GM21717 (cell line): ENCODE measurements around the gene MPPE1.
"Not testable (repeated sequence)": the region's sequence is repeated elsewhere in the genome, so short reads cannot be mapped to it uniquely, and the experiment has no call there.

Experiments
- ATAC-seq: cut with Tn5 transposase; IDR thresholded peaks from one replicate; pipeline ENCODE4 v1.9.1; 2021; ENCODE audit warnings: mild to moderate bottlenecking, moderate library complexity; ENCODE audit not compliant: unreplicated experiment

MPPE1 gene

DNA sequence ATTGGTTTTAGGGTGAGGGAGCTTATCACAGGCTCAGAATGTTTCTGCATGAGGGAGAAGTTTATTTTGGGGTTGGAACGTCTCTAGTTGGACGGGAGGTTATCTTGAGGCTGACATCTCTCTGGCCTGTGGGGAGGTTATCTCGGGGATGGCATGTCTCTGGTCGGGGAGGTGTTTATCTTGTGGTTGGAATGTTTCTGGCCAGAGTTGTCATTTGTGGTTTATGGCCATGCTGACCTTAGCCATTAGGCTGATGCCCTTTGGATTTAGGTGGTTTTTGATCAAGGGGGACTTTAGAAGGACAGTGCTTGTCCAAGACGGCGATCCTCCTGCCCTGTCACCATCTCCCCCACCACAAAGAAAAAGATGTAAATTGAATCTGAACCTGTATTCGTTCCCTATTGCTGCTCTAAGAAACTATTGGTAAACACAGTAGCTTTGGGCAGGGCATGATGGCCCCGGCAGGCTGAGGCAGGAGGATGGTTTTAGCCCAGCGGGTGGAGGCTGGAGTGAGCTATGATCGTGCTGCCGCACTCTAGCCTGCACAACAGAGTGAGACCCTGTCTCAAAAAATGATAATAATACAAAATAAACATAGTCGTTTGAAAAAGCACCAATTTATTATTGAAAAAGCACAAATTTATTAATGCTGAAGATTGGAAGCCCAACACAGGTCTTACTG, 17.8 kb upstream of the MPPE1 start:
- no peak for ATAC-seq

- ATAC-seq, result no peak
These were observed 15.3 kb upstream of the MPPE1 start for GRCh38 chr18:11923450-11923849.

DNA sequence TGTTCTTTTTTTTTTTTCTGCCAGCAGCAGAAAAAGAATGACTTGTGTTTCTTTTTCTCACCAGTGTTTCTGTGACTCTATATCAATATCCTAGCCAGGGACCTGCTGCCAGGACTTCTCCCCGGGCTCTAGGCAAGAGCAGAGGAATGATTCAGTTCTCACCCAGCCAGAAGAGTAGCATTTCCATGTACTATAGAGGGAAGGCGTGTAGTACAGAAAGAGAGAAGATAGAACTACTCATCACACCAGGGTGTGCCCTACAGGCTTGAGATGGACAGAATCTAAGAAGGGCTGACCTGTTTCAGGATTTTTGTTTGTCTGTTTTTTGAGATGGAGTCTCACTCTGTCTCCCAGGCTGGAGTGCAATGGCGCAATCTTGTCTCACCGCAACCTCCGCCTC, 11.4 kb upstream of the MPPE1 start:
- ATAC-seq, result not testable (repeated sequence)

DNA sequence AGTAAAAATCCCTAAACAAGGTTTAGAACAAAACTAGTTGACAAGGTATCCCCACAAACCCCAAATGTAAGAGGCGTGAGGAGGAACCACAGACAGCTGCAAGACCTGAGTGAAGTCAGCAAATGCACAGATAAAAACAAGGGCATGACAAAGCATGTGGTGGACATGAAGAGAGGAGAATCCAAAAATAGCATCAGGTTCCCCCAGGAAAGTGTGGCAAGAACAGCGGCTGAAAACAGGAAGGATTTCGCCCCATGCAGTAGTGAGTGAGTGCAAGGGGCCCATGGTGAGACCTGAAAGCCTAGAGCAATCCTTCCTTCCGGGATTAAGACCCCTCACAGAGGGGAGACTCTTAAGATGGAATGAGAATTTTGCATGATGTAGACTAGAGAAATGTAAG, 8.8 kb upstream of the MPPE1 start:
- ATAC-seq, result not testable (repeated sequence)

- ATAC-seq, result no peak
These were observed 1.5 kb upstream of the MPPE1 start for GRCh38 chr18:11909591-11910026.

DNA sequence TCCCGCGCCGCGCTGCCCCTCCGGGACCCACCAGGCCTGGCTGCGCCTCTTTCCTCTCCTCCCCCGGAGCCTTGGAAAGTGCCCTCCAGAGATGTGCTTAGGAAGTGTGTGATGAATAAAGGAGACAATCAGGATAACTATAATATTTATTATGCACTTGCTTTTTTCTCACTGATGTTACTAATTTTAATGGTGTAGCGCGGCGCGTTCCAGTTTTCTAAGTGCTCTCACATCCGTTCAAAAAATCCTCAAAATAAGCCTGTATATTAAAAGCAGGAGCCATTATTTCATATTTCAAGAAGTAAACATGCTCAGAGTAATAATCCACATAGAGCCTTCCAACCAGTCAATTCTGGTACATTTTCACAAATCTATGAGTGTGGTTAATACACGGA, 941 bp upstream of the MPPE1 start:
- no peak for ATAC-seq

- no peak for ATAC-seq
These were observed 917 bp downstream of the MPPE1 start for GRCh38 chr18:11906926-11907874.

GRCh38 chr18:11906176-11906575, 1.9 kb downstream of the MPPE1 start:
- ATAC-seq, result no peak

GRCh38 chr18:11905613-11906012, 2.5 kb downstream of the MPPE1 start:
- no peak for ATAC-seq

- no peak for ATAC-seq
These were observed 5.4 kb downstream of the MPPE1 start for GRCh38 chr18:11902522-11903292.

DNA sequence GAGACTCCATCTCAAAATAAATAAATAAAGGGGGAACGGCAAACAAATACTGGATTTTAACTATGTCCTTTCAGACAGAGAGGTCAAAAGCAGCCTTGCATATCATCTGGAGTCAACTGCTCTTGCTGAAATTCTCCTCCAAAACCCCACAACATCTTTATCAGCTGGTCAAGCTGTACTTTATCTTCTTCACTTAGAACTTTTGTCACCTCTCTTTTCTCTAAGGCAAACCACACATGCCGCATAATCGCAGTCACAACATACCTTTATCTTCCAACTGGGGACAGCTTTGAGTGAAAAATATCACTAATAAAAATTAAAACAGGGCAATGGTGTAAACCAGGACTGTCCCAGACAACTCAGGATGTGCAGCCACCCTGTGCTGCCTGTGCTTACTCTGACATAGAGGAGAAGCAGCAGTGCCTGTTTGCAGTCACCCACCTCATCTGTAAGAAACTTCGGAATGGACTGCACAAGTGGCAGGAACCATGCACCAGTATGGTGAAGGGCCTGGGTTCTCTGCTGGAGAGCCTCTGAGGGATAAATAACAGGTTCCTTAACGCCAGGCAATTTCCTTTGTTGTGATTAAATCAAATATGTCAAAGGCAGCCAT, 6.2 kb downstream of the MPPE1 start:
- ATAC-seq, result no peak

- no peak for ATAC-seq
These were observed 9.1 kb downstream of the MPPE1 start for GRCh38 chr18:11899063-11899462.

DNA sequence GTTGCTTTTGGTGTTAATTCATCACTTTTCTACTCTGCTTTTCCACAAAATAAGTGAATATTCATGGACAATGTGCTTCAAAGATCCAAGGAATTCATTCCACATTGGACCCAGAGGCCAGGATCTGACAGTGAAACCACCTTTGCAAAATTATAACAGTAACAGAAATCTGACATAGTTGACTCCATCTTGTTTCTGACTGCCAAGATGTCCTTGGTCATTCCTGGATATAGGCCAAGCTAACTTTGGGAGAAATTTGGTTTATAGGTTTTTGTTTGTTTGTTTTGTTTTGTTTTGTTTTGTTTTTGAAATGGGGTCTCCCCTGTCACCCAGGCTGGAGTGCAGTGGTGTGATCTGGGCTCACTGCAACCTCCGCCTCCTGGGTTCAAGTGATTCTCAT, 10.3 kb downstream of the MPPE1 start:
- no peak for ATAC-seq

- not testable (repeated sequence) for ATAC-seq
These were observed 15.7 kb downstream of the MPPE1 start for GRCh38 chr18:11892438-11892837.

GRCh38 chr18:11891737-11892136, 16.4 kb downstream of the MPPE1 start:
- no peak for ATAC-seq

DNA sequence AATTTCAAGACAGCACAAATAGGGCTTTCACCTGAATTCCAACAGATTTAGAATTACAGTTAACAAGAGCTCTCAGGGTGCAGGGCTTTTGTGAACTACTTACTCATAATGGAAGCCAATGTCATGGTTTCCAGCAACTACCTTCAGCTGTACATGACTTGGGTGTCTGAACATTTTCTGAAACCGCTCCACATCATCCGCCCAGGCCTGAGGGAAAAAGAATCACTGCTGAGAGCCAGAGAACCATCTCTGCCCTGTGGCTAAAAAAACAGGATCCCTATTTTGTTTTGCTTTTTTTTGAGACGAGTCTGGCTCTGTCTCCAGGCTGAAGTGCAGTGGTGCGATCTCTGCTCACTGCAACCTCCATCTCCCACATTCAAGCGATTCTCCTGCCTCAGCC, 18.8 kb downstream of the MPPE1 start:
- no peak for ATAC-seq

DNA sequence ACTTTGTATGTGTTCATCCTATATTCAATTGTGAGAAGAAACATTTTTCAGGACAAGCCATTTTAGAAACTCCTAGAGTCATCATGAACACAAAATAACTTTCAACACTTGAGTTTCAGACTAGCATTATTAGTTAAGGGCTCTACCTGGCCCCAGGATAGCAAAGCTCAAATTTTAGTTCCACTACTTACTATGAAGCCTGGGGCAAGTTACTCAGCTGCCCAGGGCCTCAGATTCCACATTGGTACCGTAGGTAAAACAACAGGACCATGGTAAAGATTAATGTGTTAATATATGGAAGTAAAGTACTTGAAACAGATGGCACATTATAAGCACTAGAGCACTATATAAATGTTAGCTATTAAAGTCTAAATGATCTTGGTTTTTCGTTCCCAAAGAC, 19.4 kb downstream of the MPPE1 start:
- no peak for ATAC-seq

GRCh38 chr18:11887328-11888128, 20.6 kb downstream of the MPPE1 start:
- no peak for ATAC-seq

- ATAC-seq, result no peak
These were observed 21.5 kb downstream of the MPPE1 start for GRCh38 chr18:11886577-11887110.
